DMS153 treated with DMSO at 0.1 percent for 48 hours (cell line): ENCODE data around the gene TBC1D9.

Source experiments
- DNase-seq: peaks from one replicate; lab custom pipeline; 2025; ENCODE audit not compliant: unreplicated experiment; lab: John Stamatoyannopoulos, UW

The TBC1D9 gene

GRCh38 chr4:140726776-140727500, 29.2 kb downstream of the TBC1D9 start:
- DNase-seq, result no peak

- DNase-seq, result no peak
Observed at GRCh38 chr4:140725556-140725955, 30.6 kb downstream of the TBC1D9 start.

DNA sequence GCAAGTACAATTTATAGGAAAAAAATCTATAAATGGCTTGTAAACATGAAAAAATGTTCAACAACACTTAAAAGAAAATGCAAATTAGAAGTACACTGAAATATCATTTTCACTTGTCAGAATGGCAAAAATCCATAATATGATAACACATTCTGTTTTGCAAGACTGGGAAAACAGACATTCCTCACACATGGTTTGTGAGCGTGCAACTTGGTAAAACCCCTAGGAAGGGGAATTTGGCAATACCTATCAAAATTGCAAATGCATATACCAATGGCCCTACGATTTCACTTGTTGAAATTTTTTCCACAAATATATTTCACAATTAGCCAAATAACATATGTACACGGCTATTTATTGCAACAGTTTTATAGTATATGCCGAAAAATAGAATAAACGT, 31.4 kb downstream of the TBC1D9 start:
- no peak for DNase-seq

- no peak for DNase-seq
Observed at GRCh38 chr4:140720387-140721304, 35.5 kb downstream of the TBC1D9 start.

DNA sequence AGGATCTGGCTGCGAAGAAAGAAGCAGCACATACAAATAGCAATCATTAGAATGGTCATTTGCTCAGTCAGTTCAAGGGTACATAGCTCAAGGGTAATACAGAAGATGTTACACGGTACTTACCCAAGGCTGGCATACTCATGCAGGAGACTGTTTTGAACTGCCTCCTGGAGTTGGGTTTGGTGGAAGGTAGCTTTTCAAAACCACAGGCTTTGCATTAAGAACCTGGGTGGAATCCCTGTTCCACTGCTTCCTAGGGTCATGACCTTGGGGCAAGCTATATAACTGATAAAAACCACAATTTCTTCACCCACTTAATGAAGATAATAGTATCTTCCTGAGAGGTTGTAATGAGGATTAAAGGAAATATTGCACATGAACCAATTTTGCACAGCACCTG, 36.5 kb downstream of the TBC1D9 start:
- no peak for DNase-seq

DNA sequence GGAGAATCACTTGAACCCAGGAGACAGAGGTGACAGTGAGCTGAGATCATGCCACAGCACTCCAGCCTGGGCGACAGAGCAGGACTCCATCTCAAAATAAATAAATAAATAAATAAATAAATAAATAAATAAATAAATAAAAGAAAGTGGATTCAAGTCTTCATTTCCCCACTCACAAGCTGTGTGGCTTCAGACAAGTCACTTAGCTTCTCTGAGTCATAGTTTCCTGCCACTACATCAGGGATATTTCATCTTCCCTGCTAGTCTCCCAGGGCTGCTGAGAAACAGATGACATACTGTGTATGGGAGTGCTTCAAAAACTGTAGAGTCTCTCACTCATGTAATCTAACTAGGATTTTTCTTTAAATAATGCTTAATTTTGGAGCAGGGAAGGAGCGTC, 37.2 kb downstream of the TBC1D9 start:
- no peak for DNase-seq

- DNase-seq, result no peak
Observed at GRCh38 chr4:140718241-140718952, 37.8 kb downstream of the TBC1D9 start.

DNA sequence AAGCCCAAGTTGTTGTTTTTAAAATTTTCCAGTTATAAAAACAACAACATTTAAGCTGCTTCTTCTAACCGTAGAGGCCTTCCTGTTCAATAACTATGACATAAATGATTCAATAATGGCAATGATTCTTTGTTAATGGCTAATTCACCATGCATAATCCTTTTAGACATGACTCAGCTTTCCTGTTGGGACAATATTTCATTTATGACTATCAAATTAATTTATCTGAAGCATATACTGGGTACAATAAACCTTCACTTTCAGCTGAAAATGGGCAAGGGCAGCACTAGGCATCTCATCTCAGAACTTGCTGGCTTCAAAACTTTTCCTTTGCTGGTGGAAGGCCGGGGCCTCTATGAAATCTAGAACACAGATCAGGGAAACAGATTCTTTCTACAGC, 38.9 kb downstream of the TBC1D9 start:
- DNase-seq, result no peak

GRCh38 chr4:140715119-140715518, 41.1 kb downstream of the TBC1D9 start:
- DNase-seq, result no peak

DNA sequence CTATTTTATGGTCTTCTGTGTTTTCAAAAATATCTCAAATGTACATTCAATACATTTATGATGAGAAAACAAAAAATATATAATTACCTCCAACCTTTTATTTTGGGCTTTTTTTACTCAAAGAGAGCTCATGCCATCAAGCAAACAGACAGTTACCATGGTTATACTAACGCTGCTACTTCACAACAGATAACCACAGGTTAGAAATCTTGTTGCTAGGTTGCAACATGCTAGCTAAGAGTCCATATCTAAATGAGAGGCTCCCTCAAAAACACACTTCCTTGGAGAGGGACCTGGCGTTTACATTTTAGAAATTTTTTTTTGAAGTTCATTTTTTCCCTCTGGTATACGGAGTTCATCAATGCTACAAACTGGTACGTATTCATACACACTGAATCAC, 44.3 kb downstream of the TBC1D9 start:
- DNase-seq, result no peak

DNA sequence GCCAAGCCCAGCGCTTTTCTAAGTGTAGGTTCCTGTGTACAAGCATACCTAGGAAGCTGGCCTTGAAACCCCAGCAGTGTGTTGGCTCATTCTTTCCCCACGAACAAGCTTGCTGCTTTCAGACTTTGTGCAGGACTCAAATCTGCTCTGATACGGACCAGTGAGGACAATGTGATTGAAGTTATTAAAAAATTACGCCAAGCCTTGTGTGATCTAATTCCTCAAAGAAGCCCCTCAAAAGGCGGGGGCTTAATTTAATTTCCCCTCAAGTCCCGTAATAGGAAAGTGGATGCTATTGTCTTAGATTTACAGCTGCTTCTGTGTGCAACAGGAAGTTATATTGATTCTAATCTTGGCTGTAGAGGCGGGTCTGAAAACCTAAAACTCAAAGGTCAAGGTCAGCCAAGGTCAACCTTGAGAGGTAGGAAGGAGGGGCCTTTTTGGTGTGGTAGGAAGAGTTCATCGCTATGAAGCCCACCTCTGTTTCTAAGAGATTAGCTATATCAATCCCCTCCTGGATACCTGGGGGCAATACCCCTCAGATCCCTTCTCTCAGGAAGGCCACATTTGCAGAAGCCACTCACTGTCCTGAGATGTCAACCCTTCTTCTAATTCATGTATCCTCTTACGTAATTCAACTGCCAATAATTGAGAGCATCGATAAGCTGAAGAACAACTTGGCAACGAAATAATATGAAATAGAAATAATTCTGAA, 45.1 kb downstream of the TBC1D9 start:
- no peak for DNase-seq

GRCh38 chr4:140707325-140707724, 48.9 kb downstream of the TBC1D9 start:
- no peak for DNase-seq

- DNase-seq, result no peak
Observed at GRCh38 chr4:140706665-140707064, 49.5 kb downstream of the TBC1D9 start.

- DNase-seq, result no peak
Observed at GRCh38 chr4:140706276-140706625, 49.9 kb downstream of the TBC1D9 start.

GRCh38 chr4:140705625-140706275, 50.4 kb downstream of the TBC1D9 start:
- no peak for DNase-seq

GRCh38 chr4:140704964-140705363, 51.2 kb downstream of the TBC1D9 start:
- DNase-seq, result no peak

DNA sequence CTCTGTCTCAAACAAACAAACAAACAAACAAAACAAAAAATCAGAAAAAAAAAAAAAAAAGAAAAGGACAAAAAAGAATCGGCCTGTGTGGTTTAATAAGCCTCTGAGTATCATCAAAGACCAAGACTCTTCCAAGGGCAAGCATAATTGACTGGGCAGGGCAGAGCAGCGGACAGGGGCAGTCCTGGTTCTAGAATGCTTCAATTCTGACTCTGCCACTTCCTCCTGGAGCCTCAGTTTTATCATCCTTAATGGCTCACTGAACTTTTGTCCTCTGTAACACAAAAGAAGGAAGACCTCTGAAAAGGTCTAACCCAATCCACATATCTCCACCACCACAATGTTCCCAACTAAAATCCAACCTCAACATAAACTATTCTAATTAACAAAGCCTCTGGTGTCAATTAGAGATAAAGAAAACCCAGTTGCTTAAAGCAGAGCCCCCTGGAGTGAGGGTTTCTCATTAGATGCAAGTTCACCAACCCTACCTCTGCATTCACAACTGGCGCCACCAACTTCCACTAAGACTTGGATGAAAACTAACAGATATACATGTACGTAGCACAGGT, 51.7 kb downstream of the TBC1D9 start:
- DNase-seq, result no peak

DNA sequence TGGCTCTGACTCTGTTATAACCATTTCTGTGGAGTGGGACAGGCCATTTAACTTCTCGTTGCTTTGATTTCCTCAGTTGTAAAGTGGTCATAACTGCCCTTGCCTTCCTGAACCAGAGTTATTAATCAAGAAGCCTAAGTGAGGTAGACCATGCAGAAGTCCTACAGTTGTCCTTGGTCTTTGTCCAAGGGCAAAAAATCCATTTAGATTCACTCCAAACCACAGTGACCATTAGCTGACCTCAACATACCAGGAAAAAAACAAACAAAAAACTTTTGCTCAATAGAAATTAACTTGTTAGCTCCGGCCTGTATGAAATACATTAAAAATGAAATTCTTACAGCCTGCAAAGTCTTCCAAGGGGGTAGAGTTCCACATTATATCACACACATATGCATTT, 52.7 kb downstream of the TBC1D9 start:
- DNase-seq, result no peak

- no peak for DNase-seq
Observed at GRCh38 chr4:140702096-140702757, 54.0 kb downstream of the TBC1D9 start.

GRCh38 chr4:140701071-140701470, 55.1 kb downstream of the TBC1D9 start:
- no peak for DNase-seq
